GM18502 (cell line): ENCODE data around the gene SNAP29.
"Not testable (repeated sequence)": the region's sequence is repeated elsewhere in the genome, so short reads cannot be mapped to it uniquely, and the experiment has no call there.

Experiments
- ATAC-seq: cut with Tn5 transposase; IDR thresholded peaks from one replicate; pipeline ENCODE4 v1.9.1; 2021; ENCODE audit warnings: mild to moderate bottlenecking; ENCODE audit not compliant: unreplicated experiment, poor library complexity

SNAP29 gene

GRCh38 chr22:20926243-20926642 lies 67.4 kb downstream of the SNAP29 start:
- ATAC-seq = no peak

GRCh38 chr22:20927940-20928572 lies 69.2 kb downstream of the SNAP29 start:
- ATAC-seq = no peak

GRCh38 chr22:20928573-20928967 lies 69.8 kb downstream of the SNAP29 start:
- no peak for ATAC-seq

- ATAC-seq = no peak
Measured at GRCh38 chr22:20930004-20930403, 71.2 kb downstream of the SNAP29 start.

- not testable (repeated sequence) for ATAC-seq
Measured at GRCh38 chr22:20930435-20930834, 71.6 kb downstream of the SNAP29 start.

- ATAC-seq = no peak
Measured at GRCh38 chr22:20931126-20931654, 72.4 kb downstream of the SNAP29 start.

- no peak for ATAC-seq
Measured at GRCh38 chr22:20933910-20934309, 75.1 kb downstream of the SNAP29 start.

GRCh38 chr22:20935049-20935448 lies 76.2 kb downstream of the SNAP29 start:
- ATAC-seq = not testable (repeated sequence)

GRCh38 chr22:20935780-20936539 lies 77.2 kb downstream of the SNAP29 start:
- ATAC-seq = not testable (repeated sequence)

- no peak for ATAC-seq
Measured at GRCh38 chr22:20937031-20937793, 78.4 kb downstream of the SNAP29 start.

- no peak for ATAC-seq
Measured at GRCh38 chr22:20937794-20938671, 79.2 kb downstream of the SNAP29 start.

GRCh38 chr22:20939457-20940185 lies 80.8 kb downstream of the SNAP29 start:
- not testable (repeated sequence) for ATAC-seq

- ATAC-seq = no peak
Measured at GRCh38 chr22:20940186-20940651, 81.4 kb downstream of the SNAP29 start.
